ENCODE measurements around the gene TP53INP2.
"Not testable (repeated sequence)": the region's sequence is repeated elsewhere in the genome, so short reads cannot be mapped to it uniquely, and the experiment has no call there.

Gene TP53INP2

DNA sequence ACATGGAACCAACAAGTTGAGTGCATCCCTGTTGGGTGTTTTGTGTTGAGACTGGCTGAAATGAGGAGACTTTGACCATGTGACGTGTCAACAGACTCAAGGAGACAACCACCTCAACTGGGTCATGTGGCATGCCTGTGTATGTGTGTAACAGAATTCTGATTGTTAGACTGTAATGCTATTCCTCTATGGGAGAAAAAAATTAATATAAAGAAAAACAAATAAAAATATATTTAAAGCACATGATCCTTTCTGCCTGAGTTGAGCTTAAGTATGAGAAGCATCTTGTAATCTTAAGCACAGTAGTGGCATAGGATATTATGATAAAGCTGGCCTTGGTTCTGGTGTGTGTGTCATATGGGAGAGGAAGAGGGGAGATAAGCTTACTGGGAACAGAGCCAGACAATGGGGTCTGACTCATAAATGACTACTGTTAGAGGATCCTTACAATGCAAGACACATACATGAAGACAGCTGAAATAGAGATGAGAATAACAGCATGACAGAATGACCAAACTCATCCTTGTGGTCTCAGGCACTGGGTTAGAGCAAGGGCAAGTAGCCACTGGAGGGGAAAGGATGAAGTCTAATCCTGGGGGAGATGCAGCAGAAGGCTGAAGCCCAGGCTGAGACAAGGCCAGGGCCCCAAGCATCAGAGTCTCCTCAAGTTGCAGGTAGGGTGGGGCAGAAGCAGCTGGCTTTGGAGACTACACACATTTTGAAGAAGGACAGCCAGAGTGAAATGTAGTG lies 9.2 kb downstream of the TP53INP2 start:
- Histone ChIP-seq H3K79me2 (ENCODE audit: low read length) (no peaks in the 10 kb centered on the region; the same call in 1 of the 2 replicates), H3F3A (ENCODE audit: insufficient read depth, low read length) (peaks cover 5% of the 10 kb centered on the region; the same call in 1 of the 2 replicates), H3K27ac (ENCODE audit: low read length) (no peak overlapping the region), H4K20me1 (ENCODE audit: insufficient read depth, low read length) (no peaks in the 10 kb centered on the region), H3K9me3 (replicated peaks; ENCODE audit: insufficient read depth, low read length) (no peaks in the 10 kb centered on the region), H3K9me2 (replicated peaks; ENCODE audit: insufficient read depth, low read length) (no peaks in the 10 kb centered on the region), H2AFZ (ENCODE audit: low read length) (no peak overlapping the region), H3K9ac (ENCODE audit: low read length) (no peak overlapping the region), H3K36me3 (replicated peaks; ENCODE audit: insufficient read depth, low read length) (no peaks in the 10 kb centered on the region), H3K4me2 (ENCODE audit: low read depth, low read length) (no peak overlapping the region), H3K27me3 (replicated peaks; ENCODE audit: insufficient read depth, low read length) (no peaks in the 10 kb centered on the region), H3K4me1 (ENCODE audit: low read length) (peaks cover 4% of the 10 kb centered on the region; the same call in 1 of the 2 replicates), H3K4me3 (ENCODE audit: low read length) (no peak overlapping the region)
- TF ChIP-seq EZH2phosphoT487 (IDR thresholded peaks at IDR 0.05; ENCODE audit: low read length) = no peak
- TF ChIP-seq EZH2 (optimal IDR thresholded peaks at IDR 0.05; ENCODE audit: low read depth, low read length) = no peak
- TF ChIP-seq, protein P1, sequence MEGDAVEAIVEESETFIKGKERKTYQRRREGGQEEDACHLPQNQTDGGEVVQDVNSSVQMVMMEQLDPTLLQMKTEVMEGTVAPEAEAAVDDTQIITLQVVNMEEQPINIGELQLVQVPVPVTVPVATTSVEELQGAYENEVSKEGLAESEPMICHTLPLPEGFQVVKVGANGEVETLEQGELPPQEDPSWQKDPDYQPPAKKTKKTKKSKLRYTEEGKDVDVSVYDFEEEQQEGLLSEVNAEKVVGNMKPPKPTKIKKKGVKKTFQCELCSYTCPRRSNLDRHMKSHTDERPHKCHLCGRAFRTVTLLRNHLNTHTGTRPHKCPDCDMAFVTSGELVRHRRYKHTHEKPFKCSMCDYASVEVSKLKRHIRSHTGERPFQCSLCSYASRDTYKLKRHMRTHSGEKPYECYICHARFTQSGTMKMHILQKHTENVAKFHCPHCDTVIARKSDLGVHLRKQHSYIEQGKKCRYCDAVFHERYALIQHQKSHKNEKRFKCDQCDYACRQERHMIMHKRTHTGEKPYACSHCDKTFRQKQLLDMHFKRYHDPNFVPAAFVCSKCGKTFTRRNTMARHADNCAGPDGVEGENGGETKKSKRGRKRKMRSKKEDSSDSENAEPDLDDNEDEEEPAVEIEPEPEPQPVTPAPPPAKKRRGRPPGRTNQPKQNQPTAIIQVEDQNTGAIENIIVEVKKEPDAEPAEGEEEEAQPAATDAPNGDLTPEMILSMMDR (IDR thresholded peaks at IDR 0.05; ENCODE audit: low read length) = no peak
- DNase-seq = no peak

DNA sequence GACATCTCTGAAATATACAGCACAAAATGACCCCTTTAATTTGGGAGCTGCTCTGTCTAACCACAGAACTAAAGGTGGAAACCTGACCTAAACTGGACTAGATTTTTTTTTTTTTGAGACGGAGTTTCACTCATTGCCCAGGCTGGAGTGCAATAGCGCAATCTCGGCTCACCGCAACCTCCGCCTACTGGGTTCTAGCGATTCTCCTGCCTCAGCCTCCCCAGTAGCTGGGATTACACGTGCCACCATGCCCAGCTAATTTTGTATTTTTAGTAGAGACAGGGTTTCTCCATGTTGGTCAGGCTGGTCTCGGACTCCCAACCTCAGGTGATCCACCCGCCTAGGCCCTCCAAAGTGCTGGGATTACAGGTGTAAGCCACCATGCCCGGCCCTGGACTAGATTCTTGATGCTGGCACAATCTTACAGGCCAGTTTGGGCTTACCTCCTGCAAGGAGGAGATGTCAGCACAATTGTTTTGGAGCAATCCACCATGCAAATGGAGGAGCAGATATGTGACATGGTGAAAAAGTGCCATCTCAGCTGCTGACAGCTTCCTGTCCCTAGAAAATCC lies 9.9 kb downstream of the TP53INP2 start:
- not testable (repeated sequence) for H3K9me3 ChIP-seq (replicated peaks; ENCODE audit: insufficient read depth, low read length); H3K4me3 ChIP-seq (ENCODE audit: low read length); H3K27ac ChIP-seq (ENCODE audit: low read length); H3K27me3 ChIP-seq (replicated peaks; ENCODE audit: insufficient read depth, low read length); H3K4me1 ChIP-seq (ENCODE audit: low read length); H3K4me2 ChIP-seq (ENCODE audit: low read depth, low read length); H3K9me2 ChIP-seq (replicated peaks; ENCODE audit: insufficient read depth, low read length); DNase-seq; H3F3A ChIP-seq (ENCODE audit: insufficient read depth, low read length); H3K36me3 ChIP-seq (replicated peaks; ENCODE audit: insufficient read depth, low read length); H3K9ac ChIP-seq (ENCODE audit: low read length); H4K20me1 ChIP-seq (ENCODE audit: insufficient read depth, low read length); H2AFZ ChIP-seq (ENCODE audit: low read length); H3K79me2 ChIP-seq (ENCODE audit: low read length)

DNA sequence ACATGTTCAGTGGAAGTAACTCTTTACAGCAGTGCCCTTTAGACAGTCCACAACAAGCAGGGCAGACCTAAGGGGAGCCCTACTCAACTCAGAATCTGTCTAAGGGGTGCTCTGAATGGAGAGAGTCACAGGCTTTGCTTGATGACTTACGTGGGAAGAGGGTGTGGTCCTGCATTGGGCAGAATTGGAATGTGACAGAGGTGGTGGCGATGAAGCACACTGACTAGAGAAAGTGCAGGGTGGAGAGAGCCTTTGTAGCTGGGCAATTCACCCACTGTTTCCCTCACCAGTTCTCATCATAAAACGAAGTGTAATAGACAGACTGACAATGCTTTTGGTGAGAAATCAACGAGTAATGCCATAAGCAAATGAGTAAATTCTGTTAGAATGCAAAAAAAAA lies 11.2 kb downstream of the TP53INP2 start:
- H2AFZ ChIP-seq (ENCODE audit: low read length) = no peak overlapping the region
- H3K27ac ChIP-seq (ENCODE audit: low read length) = no peak overlapping the region
- peaks cover 14% of the 10 kb centered on the region for H3K4me1 ChIP-seq (ENCODE audit: low read length)
- no peaks in the 10 kb centered on the region for H3K36me3 ChIP-seq (replicated peaks; ENCODE audit: insufficient read depth, low read length)
- no peaks in the 10 kb centered on the region for H3K9me3 ChIP-seq (replicated peaks; ENCODE audit: insufficient read depth, low read length)
- TF ChIP-seq EZH2phosphoT487 (IDR thresholded peaks at IDR 0.05; ENCODE audit: low read length) (no peak), EZH2 (optimal IDR thresholded peaks at IDR 0.05; ENCODE audit: low read depth, low read length) (no peak)
- TF ChIP-seq, protein P1 (IDR thresholded peaks at IDR 0.05; ENCODE audit: low read length) = no peak
- H3K4me2 ChIP-seq (ENCODE audit: low read depth, low read length) = no peak overlapping the region
- H3K27me3 ChIP-seq (replicated peaks; ENCODE audit: insufficient read depth, low read length) = no peaks in the 10 kb centered on the region
- H4K20me1 ChIP-seq (ENCODE audit: insufficient read depth, low read length) = no peaks in the 10 kb centered on the region
- H3K79me2 ChIP-seq (ENCODE audit: low read length) = no peaks in the 10 kb centered on the region; the same call in 1 of the 2 replicates
- H3K4me3 ChIP-seq (ENCODE audit: low read length) = no peak overlapping the region
- DNase-seq = no peak
- no peak overlapping the region for H3K9ac ChIP-seq (ENCODE audit: low read length)
- H3F3A ChIP-seq (ENCODE audit: insufficient read depth, low read length) = no peaks in the 10 kb centered on the region; the same call in 1 of the 2 replicates
- H3K9me2 ChIP-seq (replicated peaks; ENCODE audit: insufficient read depth, low read length) = no peaks in the 10 kb centered on the region

DNA sequence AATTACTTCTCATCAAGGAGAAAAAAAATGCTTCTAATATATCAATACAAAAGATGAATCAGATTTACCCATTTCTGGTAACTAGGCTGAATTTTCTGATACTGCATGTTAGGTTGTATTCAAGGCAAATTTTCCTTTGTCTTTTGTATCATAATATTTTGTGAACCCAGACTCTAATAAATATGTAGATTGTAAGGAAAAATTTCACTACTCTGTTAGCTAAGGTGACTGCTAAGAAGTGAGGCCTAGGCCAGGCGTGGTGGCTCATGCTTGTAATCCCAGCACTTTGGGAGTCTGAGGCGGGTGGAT lies 12.7 kb downstream of the TP53INP2 start:
- H3K9ac ChIP-seq (ENCODE audit: low read length) = no peak overlapping the region
- no peak overlapping the region for H3K4me3 ChIP-seq (ENCODE audit: low read length)
- no peaks in the 10 kb centered on the region for H4K20me1 ChIP-seq (ENCODE audit: insufficient read depth, low read length)
- H3K27me3 ChIP-seq (replicated peaks; ENCODE audit: insufficient read depth, low read length) = no peaks in the 10 kb centered on the region
- no peaks in the 10 kb centered on the region for H3K79me2 ChIP-seq (ENCODE audit: low read length)
- no peak overlapping the region for H3K4me2 ChIP-seq (ENCODE audit: low read depth, low read length)
- H3K36me3 ChIP-seq (replicated peaks; ENCODE audit: insufficient read depth, low read length) = no peaks in the 10 kb centered on the region
- H3K4me1 ChIP-seq (ENCODE audit: low read length) = peaks cover 16% of the 10 kb centered on the region
- TF ChIP-seq EZH2phosphoT487 (IDR thresholded peaks at IDR 0.05; ENCODE audit: low read length) (no peak), EZH2 (optimal IDR thresholded peaks at IDR 0.05; ENCODE audit: low read depth, low read length) (no peak)
- TF ChIP-seq, protein P1 (IDR thresholded peaks at IDR 0.05; ENCODE audit: low read length) = no peak
- H3K9me2 ChIP-seq (replicated peaks; ENCODE audit: insufficient read depth, low read length) = no peaks in the 10 kb centered on the region
- no peaks in the 10 kb centered on the region for H3K9me3 ChIP-seq (replicated peaks; ENCODE audit: insufficient read depth, low read length)
- H2AFZ ChIP-seq (ENCODE audit: low read length) = no peak overlapping the region
- H3F3A ChIP-seq (ENCODE audit: insufficient read depth, low read length) = no peaks in the 10 kb centered on the region; the same call in 1 of the 2 replicates
- no peak overlapping the region for H3K27ac ChIP-seq (ENCODE audit: low read length)
- DNase-seq = no peak
